ENCODE data around the gene DMD.

GRCh38 chrX:33086886-33087285 is 124.5 kb downstream of the DMD start:
- TF ChIP-seq CTCF (IDR thresholded peaks at IDR 0.05; ENCODE audit: low read depth, low read length) (no peak), MAX (IDR thresholded peaks at IDR 0.05; ENCODE audit: low read depth, low read length) (no peak), POLR2A (IDR thresholded peaks at IDR 0.05; ENCODE audit: extremely low read depth, insufficient read length) (no peak)

Measured in NB4 (cell line).